ENCODE data around the gene RASGRF2.

DNA sequence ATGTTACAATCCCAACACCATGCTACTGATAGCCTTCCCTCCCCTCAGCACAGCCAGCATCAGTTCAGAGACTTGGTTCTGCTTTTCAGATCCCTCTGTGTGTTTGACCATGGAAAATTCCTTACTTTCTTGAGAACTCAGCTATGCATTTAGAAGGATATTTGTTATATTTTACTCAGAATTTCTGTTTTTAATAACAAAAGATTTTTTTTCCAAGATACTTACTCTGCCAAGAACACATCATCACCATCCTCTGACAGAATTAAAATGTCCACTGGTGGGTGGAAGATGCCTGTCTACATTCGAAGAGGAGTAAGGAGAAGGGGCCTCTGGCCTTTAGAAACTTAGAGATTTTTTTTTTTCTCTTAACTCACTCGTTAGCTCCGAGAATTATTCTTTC lies 216.9 kb downstream of the RASGRF2 start:
- TF ChIP-seq, protein P1, sequence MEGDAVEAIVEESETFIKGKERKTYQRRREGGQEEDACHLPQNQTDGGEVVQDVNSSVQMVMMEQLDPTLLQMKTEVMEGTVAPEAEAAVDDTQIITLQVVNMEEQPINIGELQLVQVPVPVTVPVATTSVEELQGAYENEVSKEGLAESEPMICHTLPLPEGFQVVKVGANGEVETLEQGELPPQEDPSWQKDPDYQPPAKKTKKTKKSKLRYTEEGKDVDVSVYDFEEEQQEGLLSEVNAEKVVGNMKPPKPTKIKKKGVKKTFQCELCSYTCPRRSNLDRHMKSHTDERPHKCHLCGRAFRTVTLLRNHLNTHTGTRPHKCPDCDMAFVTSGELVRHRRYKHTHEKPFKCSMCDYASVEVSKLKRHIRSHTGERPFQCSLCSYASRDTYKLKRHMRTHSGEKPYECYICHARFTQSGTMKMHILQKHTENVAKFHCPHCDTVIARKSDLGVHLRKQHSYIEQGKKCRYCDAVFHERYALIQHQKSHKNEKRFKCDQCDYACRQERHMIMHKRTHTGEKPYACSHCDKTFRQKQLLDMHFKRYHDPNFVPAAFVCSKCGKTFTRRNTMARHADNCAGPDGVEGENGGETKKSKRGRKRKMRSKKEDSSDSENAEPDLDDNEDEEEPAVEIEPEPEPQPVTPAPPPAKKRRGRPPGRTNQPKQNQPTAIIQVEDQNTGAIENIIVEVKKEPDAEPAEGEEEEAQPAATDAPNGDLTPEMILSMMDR (IDR thresholded peaks at IDR 0.05): no peak
- no peak for TF ChIP-seq MYC (IDR thresholded peaks at IDR 0.05; ENCODE audit: borderline replicate concordance, low read length)

All from A549 (cell line).